Stimulated activated CD4-positive, alpha-beta T cell treated with anti-CD3 and anti-CD28 coated beads, Interleukin-1b, Interleukin-23, amount 100 ng/mL, for 4 hours (primary cell): ENCODE measurements around the gene NUP62.
A peak's percentile ranks its signal among the peaks of the same experiment; 100 is the strongest.

Experiments used
- DNase-seq, 2 donors: peaks; one replicate each; pipeline ENCODE4 v3.0.0-alpha.2; 2020; ENCODE audit warnings: low read depth in 2 of 2

NUP62 gene

GRCh38 chr19:49866933-49867782, 62.1 kb downstream of the NUP62 start, which contains the start of gene PNKP:
Gene PNKP (minus strand): TSS chr19:49867576. CDS start chr19:49867204, 372 bp downstream.
- peak; percentile 82 to 95 for DNase-seq

- DNase-seq: no peak
These were observed 64.4 kb downstream of the NUP62 start for GRCh38 chr19:49864890-49865289.

GRCh38 chr19:49863935-49864320, 65.4 kb downstream of the NUP62 start:
- no peak for DNase-seq

- no peak for DNase-seq
These were observed 65.9 kb downstream of the NUP62 start for GRCh38 chr19:49863254-49863934.

DNA sequence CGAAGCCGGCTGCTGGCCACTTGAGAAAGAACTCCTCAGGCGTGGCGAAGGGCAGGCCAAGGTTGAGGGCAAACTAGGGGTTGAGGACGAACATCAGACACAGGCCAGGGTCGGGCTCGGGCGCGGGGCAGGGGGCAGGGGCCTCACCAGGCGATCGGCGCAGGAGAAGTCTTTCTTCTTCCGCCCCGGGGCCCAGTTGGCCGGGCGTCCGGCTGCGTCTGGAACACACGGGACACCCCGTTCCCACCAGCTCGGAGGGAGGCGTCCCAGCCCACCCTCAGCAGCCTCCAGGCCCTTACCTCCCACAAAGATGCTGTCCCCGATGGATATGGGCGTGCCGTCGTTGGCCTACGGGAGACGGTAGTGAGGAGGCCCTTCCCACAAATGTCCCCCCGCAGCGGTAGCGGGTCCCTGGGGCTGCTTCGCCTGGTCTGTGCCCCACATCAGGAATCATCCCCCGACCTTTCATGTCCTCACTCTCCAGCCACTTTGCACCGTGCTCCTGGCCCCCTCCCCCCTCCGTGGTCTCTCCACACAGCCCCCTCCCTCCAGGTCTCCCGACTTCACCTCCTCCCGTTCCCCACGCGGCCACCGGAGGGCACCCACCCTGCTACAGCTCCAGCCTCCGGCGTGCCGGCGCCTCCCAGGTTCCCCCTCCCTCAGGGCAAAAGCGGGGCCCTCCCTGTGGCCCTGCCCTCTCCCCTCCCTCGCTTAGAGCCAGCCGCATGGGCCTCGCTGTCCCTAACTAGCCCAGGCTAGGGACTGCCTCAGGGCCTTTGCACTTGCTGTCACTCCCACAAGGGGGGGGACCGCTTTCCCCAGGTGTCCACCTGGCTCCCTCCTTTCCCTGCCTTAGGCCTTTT, 66.7 kb downstream of the NUP62 start:
- DNase-seq: no peak

GRCh38 chr19:49861541-49862378, 67.5 kb downstream of the NUP62 start:
- no peak for DNase-seq

- DNase-seq: no peak
These were observed 68.2 kb downstream of the NUP62 start for GRCh38 chr19:49861107-49861506.

DNA sequence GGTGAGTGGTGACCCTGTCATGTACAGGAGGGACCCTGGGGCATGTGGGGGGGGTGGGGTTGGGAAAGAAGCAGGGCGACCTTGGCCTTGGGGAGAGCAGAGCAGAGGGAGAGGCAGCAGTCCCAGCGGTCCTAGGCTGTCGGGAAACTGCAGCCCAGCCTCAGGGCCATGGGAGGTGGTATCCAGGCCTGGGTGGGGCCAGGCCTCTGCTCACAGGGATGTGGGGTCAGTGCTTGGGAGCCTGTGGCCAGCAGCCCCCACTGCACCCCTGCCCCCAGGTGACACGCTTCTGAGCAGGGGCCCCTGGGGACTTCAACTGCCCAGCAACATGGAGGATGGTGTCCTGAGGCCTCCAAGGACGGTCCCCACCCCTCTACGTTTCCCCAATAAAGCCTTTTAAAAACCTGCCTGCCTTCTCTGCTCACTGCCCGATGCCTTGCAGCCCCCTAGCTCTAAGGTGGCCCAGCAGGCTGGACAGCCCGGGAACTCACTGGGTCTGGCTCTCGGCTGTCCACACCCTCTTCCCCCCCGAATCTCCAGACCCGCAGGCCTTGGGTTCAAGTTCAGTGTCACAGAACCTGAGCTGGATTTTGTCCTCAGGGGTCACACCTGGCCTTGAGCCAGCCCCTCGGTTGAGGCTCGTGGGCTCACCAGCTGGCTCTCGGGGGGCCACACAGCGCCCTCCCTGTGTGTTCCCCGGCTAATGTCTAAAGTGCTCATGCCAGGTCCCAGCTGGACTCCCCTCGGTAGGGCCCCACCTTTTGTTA, 68.8 kb downstream of the NUP62 start:
- DNase-seq: no peak

GRCh38 chr19:49859682-49860335, 69.5 kb downstream of the NUP62 start:
- no peak for DNase-seq

DNA sequence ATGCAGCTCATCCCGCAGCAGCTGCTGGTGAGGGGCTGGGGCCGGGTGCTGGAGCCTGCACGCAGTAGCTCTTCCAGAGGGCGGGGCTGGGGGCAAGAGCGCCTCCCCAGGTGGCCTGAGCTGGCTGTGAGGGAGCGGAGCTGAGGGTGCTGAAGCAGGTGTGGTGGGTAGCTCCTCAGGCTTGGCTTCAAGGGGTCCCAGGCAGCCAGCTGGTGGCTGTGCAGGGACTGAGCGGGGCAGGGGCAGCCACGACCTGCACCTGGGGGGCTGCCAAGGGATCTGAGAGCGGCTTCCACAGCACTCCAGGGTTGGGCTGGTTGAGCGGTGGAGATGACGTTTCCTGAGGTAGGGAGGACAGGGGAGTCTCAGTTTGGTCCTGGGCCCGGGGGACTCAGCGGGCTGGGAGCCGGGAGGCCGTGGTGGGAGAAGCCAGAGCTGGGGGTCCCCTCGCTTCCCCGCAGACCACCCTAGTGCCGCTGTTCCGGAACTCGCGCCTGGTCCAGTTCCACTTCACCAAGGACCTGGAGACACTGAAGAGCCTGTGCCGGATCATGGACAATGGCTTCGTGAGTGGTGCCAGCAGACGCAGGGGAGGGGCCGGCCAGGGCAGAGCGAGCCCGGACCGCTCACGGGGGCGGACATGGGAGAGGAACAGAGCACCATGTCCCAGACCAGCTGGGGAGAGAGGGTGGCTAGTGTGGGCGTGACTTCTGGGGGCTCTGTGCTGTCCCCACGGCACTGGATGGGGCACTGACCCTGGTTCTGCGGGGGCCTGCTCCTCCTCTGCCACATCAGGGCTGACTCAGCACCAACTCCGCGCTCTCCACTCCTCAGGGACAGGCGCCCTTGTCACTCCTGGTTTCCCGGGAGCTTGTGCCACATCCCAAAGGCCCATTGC, 71.0 kb downstream of the NUP62 start:
- no peak for DNase-seq

- DNase-seq: no peak
These were observed 71.5 kb downstream of the NUP62 start for GRCh38 chr19:49857838-49858087.

DNA sequence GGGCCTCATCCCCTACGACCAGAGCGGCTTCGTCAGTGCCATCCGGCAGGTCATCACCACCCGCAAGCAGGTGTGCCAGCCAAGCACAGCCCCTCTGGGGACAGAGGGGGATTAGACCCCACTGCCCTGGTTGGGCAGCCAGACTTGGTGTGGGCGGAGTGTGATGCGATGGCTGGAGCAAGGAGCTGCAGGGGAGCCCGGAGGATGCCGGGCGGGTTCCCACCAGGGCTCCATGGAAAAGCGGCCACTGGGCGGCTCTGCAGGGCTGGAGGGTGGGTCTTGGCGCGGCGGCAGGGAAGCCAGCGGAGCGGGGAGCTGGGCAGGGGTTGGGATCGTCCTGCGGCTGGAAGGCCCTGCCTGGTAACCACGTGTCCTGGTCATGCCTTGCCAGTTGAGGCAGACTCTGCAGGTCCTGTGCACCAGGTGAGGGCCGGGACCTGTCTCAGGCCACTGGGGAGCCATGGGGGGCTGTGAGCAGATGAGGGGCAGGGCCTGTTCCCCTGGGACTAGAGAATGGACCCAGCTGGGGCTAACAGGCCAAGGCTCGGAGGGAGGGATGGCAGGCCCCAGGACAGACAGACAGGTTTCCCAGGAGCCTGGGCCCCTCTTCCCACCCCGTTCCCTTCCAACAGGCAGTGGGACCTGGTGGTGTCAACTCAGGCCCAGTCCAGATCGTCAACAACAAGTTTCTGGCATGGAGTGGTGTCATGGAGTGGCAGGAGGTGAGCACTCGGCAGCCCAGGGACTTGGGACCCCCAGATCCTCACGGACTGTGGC, 72.1 kb downstream of the NUP62 start:
- DNase-seq: no peak
